Amygdala (tissue), 56 donors: Measurements from ENCODE around the gene NOX3.
"Not testable (repeated sequence)": the region's sequence is repeated elsewhere in the genome, so short reads cannot be mapped to it uniquely, and the experiment has no call there.

Experiments used
- DNase-seq, 56 donors: peaks; one replicate each; lab custom pipeline; 2025; lab: John Stamatoyannopoulos, UW

The NOX3 gene

GRCh38 chr6:155377061-155377460 lies 78.6 kb downstream of the NOX3 start:
- no peak for DNase-seq

GRCh38 chr6:155375801-155376200 lies 79.8 kb downstream of the NOX3 start:
- DNase-seq = no peak

- no peak for DNase-seq
Measured at GRCh38 chr6:155374681-155375080, 81.0 kb downstream of the NOX3 start.

GRCh38 chr6:155373276-155373675 lies 82.4 kb downstream of the NOX3 start:
- no peak for DNase-seq

GRCh38 chr6:155372256-155372655 lies 83.4 kb downstream of the NOX3 start:
- DNase-seq = no peak

GRCh38 chr6:155371230-155371629 lies 84.4 kb downstream of the NOX3 start:
- no peak for DNase-seq

- no peak for DNase-seq
Measured at GRCh38 chr6:155366325-155366724, 89.3 kb downstream of the NOX3 start.

- no peak for DNase-seq
Measured at GRCh38 chr6:155364844-155365437, 90.7 kb downstream of the NOX3 start.

- not testable (repeated sequence) for DNase-seq
Measured at GRCh38 chr6:155364021-155364420, 91.6 kb downstream of the NOX3 start.

- not testable (repeated sequence) for DNase-seq
Measured at GRCh38 chr6:155362968-155363632, 92.5 kb downstream of the NOX3 start.

- DNase-seq = no peak
Measured at GRCh38 chr6:155354167-155354566, 101.5 kb downstream of the NOX3 start.

- no peak for DNase-seq
Measured at GRCh38 chr6:155352811-155353210, 102.8 kb downstream of the NOX3 start.

GRCh38 chr6:155352130-155352420 lies 103.6 kb downstream of the NOX3 start:
- DNase-seq = no peak

GRCh38 chr6:155351273-155352129 lies 104.1 kb downstream of the NOX3 start:
- DNase-seq = no peak

- no peak for DNase-seq
Measured at GRCh38 chr6:155349956-155350355, 105.7 kb downstream of the NOX3 start.

GRCh38 chr6:155349129-155349528 lies 106.5 kb downstream of the NOX3 start:
- no peak for DNase-seq

GRCh38 chr6:155347800-155348199 lies 107.8 kb downstream of the NOX3 start:
- no peak for DNase-seq

GRCh38 chr6:155346957-155347356 lies 108.7 kb downstream of the NOX3 start:
- DNase-seq = no peak
